Gastrocnemius medialis (tissue), 4 donors: Measurements from ENCODE around the gene ACSS2.

Experiments used
- CTCF ChIP-seq, 5 experiments: fragments of 450-650 bp in 3 of 5; fragments of 200-600 bp in 2 of 5; sonication (generic) in 2 of 5; IDR thresholded peaks in 4 of 5; conservative IDR thresholded peaks in 1 of 5; 1 replicate in 4 of 5; 2 replicates in 1 of 5; pipeline ENCODE4 v1.5.1; 2016 to 2019; ENCODE audit warnings: antibody characterized with exemption in 5 of 5, mild to moderate bottlenecking in 3 of 5, moderate library complexity in 3 of 5
- POLR2A ChIP-seq, 2 donors: fragments of 450-650 bp; IDR thresholded peaks; one replicate each; pipeline ENCODE4 v1.6.1; 2017; ENCODE audit warnings: antibody characterized with exemption in 2 of 2, mild to moderate bottlenecking in 2 of 2, moderate library complexity in 2 of 2

GRCh38 chr20:34915749-34916455, 39.5 kb downstream of the ACSS2 start:
- TF ChIP-seq CTCF (IDR thresholded peaks at IDR 0.05 in 4 of 5, conservative IDR thresholded peaks at IDR 0.05 in 1 of 5) (no peak), POLR2A (IDR thresholded peaks at IDR 0.05) (no peak)
